Neural cell (in vitro differentiated cells): ENCODE data around the gene UIMC1. TPM values are rescaled to one million over a fixed set of nuclear protein-coding genes. Genes with fewer than 3 reads are reported as not detected.

Source experiments
- H2AFZ ChIP-seq: fragments of 200-600, 300-800 bp; sonication (generic), shearing (Covaris generic); 2 replicates; pipeline ENCODE4 v1.6.0; 2014; ENCODE audit warnings: low read depth, mild to moderate bottlenecking, antibody characterized with exemption, low read length, moderate library complexity
- H3F3A ChIP-seq: fragments of 200-600 bp; shearing (Covaris generic); 2 replicates; pipeline ENCODE4 v1.6.1; 2016; ENCODE audit warnings: mild to moderate bottlenecking, moderate library complexity, mixed read lengths, antibody characterized with exemption, low read length; ENCODE audit not compliant: insufficient read depth, poor library complexity, severe bottlenecking
- H3K27ac ChIP-seq: fragments of 200-600, 300-800 bp; sonication (generic), shearing (Covaris generic); 2 replicates; pipeline ENCODE4 v1.5.1; 2014; ENCODE audit warnings: mild to moderate bottlenecking, low read length, moderate library complexity
- H3K27me3 ChIP-seq: fragments of 300-800, 200-600 bp; sonication (generic), shearing (Covaris generic); 2 replicates; pipeline ENCODE4 v1.6.0; 2014; ENCODE audit warnings: mild to moderate bottlenecking, low read depth, low read length, moderate library complexity; ENCODE audit not compliant: insufficient read depth
- H3K36me3 ChIP-seq: fragments of 300-800, 200-600 bp; sonication (generic), shearing (Covaris generic); 2 replicates; pipeline ENCODE4 v1.5.1; 2014; ENCODE audit warnings: mild to moderate bottlenecking, antibody characterized with exemption, low read length, moderate library complexity; ENCODE audit not compliant: insufficient read depth
- H3K4me2 ChIP-seq: fragments of 300-800, 200-600 bp; sonication (generic), shearing (Covaris generic); 2 replicates; pipeline ENCODE4 v1.6.0; 2014; ENCODE audit warnings: mild to moderate bottlenecking, low read length
- H3K4me3 ChIP-seq: fragments of 300-800, 200-600 bp; sonication (generic), shearing (Covaris generic); 2 replicates; pipeline ENCODE4 v1.5.1; 2014; ENCODE audit warnings: mild to moderate bottlenecking, low read length, moderate library complexity
- H3K79me2 ChIP-seq: fragments of 200-600 bp; shearing (Covaris generic); replicated peaks from 2 replicates; pipeline ENCODE4 v1.6.0; 2014; ENCODE audit warnings: mild to moderate bottlenecking, low read length, moderate library complexity; ENCODE audit not compliant: insufficient read depth
- H3K9ac ChIP-seq: fragments of 300-800, 200-600 bp; sonication (generic), shearing (Covaris generic); 2 replicates; pipeline ENCODE4 v1.6.1; 2016; ENCODE audit warnings: mild to moderate bottlenecking, low read length, mixed read lengths
- H3K9me2 ChIP-seq: fragments of 200-600 bp; shearing (Covaris generic); 2 replicates; pipeline ENCODE4 v1.6.1; 2016; ENCODE audit warnings: mild to moderate bottlenecking, low read length, mixed read lengths; ENCODE audit not compliant: insufficient read depth
- H3K9me3 ChIP-seq: fragments of 200-600, 300-800 bp; sonication (generic), shearing (Covaris generic); 2 replicates; pipeline ENCODE4 v1.6.1; 2016; ENCODE audit warnings: mild to moderate bottlenecking, mixed run types, low read length, moderate library complexity, mixed read lengths
- H4K20me1 ChIP-seq: fragments of 200-600 bp; shearing (Covaris generic); 2 replicates; pipeline ENCODE4 v1.6.1; 2016; ENCODE audit warnings: mild to moderate bottlenecking, mixed run types; ENCODE audit not compliant: insufficient read depth
- EP300 ChIP-seq: fragments of 450-650 bp; conservative IDR thresholded peaks from 2 replicates; pipeline ENCODE4 v1.6.1; 2014; ENCODE audit warnings: antibody characterized with exemption, mild to moderate bottlenecking, moderate library complexity; ENCODE audit not compliant: poor library complexity, severe bottlenecking
- EZH2 ChIP-seq: fragments of 200-600, 300-800 bp; shearing (Covaris generic), sonication (generic); IDR thresholded peaks from 2 replicates; pipeline ENCODE4 v1.6.1; 2014; ENCODE audit warnings: antibody characterized with exemption, low read length, borderline replicate concordance, mild to moderate bottlenecking; ENCODE audit not compliant: insufficient read depth, poor library complexity, severe bottlenecking
- MXI1 ChIP-seq: fragments of 450-650 bp; conservative IDR thresholded peaks from 2 replicates; pipeline ENCODE4 v1.6.1; 2014; ENCODE audit warnings: antibody characterized with exemption, mild to moderate bottlenecking; ENCODE audit not compliant: poor library complexity, severe bottlenecking
- POLR2AphosphoS5 ChIP-seq: IDR thresholded peaks from 2 replicates; pipeline ENCODE4 v1.6.1; 2012
- RAD21 ChIP-seq: fragments of 450-650 bp; conservative IDR thresholded peaks from 2 replicates; pipeline ENCODE4 v1.6.1; 2014; ENCODE audit warnings: antibody characterized with exemption, mild to moderate bottlenecking, moderate library complexity
- SMC3 ChIP-seq: fragments of 450-650 bp; conservative IDR thresholded peaks from 2 replicates; pipeline ENCODE4 v1.6.1; 2014; ENCODE audit warnings: antibody characterized with exemption, mild to moderate bottlenecking, moderate library complexity; ENCODE audit not compliant: poor library complexity
- TAF1 ChIP-seq: IDR thresholded peaks from 2 replicates; pipeline ENCODE4 v1.6.1; 2012; ENCODE audit warnings: low read depth
- polyA plus RNA-seq: library from polyadenylated mRNA; depleted of rRNA; stranded (reverse); fragments of >200 nt; gene quantifications from 2 replicates; pipeline ENCODE4 v1.2.3, GENCODE V29; 2014
- TF ChIP-seq, protein P1 (sequence below): IDR thresholded peaks from 2 replicates; pipeline ENCODE4 v1.6.1; 2012; ENCODE audit warnings: borderline replicate concordance
- TF ChIP-seq, protein P2 (sequence below): fragments of 450-650 bp; IDR thresholded peaks from 2 replicates; pipeline ENCODE4 v1.5.1; 2014; ENCODE audit warnings: antibody characterized with exemption, mild to moderate bottlenecking, moderate library complexity; ENCODE audit not compliant: poor library complexity, severe bottlenecking

The UIMC1 gene
- polyA plus RNA-seq, 1 donor from 2014 or later = 74.0 TPM

DNA sequence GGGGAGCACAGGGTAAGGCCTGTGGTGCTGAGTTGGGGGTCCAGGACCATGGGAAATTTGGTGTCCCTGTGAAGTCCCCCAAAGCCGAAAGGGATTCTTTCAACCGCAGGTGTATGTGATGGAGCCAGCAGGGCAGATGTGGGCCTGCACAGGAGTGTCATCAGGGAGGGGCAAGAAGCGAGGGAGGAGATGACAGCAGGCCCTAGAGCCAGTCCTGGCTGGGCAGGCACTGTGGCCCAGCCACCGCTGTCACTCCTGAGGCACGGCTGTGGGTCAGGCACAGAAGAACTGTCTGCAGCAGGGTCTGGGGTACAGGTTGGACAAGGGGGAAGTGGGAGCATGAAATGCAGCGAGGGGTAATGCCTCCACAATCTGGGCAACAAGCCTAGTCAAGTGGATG is 112.3 kb downstream of the UIMC1 start:
- no peaks in the 10 kb centered on the region for H3K9me3 ChIP-seq

DNA sequence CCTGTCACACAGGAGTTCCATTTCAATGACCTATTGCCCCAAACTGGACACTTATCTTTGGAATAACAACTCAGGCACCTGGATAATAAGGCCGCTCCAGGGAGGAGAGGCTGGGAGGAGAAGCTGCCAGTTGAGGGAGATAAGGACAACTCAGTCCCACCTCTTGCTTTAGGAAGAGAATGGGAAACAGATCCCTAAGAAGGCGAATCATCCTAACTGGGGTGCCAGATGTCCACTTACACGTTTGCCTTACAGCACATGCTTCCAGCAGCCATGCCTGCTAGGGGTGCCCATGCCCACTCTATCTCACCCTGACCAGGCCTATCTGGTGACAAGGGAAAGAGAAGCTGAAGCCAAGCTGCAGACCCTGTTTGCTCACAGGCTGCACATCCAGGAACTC is 113.9 kb downstream of the UIMC1 start:
- H2AFZ ChIP-seq = no peak overlapping the region
- no peak overlapping the region for H3K27ac ChIP-seq
- no peaks in the 10 kb centered on the region for H3K36me3 ChIP-seq
- no peak overlapping the region for H3K9ac ChIP-seq
- H3K4me3 ChIP-seq = no peak overlapping the region
- TF ChIP-seq EZH2 (no peak), POLR2AphosphoS5 (no peak), TAF1 (no peak), MXI1 (no peak), SMC3 (no peak), EP300 (no peak), RAD21 (no peak)
- TF ChIP-seq, protein P1, sequence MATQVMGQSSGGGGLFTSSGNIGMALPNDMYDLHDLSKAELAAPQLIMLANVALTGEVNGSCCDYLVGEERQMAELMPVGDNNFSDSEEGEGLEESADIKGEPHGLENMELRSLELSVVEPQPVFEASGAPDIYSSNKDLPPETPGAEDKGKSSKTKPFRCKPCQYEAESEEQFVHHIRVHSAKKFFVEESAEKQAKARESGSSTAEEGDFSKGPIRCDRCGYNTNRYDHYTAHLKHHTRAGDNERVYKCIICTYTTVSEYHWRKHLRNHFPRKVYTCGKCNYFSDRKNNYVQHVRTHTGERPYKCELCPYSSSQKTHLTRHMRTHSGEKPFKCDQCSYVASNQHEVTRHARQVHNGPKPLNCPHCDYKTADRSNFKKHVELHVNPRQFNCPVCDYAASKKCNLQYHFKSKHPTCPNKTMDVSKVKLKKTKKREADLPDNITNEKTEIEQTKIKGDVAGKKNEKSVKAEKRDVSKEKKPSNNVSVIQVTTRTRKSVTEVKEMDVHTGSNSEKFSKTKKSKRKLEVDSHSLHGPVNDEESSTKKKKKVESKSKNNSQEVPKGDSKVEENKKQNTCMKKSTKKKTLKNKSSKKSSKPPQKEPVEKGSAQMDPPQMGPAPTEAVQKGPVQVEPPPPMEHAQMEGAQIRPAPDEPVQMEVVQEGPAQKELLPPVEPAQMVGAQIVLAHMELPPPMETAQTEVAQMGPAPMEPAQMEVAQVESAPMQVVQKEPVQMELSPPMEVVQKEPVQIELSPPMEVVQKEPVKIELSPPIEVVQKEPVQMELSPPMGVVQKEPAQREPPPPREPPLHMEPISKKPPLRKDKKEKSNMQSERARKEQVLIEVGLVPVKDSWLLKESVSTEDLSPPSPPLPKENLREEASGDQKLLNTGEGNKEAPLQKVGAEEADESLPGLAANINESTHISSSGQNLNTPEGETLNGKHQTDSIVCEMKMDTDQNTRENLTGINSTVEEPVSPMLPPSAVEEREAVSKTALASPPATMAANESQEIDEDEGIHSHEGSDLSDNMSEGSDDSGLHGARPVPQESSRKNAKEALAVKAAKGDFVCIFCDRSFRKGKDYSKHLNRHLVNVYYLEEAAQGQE = no peak
- TF ChIP-seq, protein P2, sequence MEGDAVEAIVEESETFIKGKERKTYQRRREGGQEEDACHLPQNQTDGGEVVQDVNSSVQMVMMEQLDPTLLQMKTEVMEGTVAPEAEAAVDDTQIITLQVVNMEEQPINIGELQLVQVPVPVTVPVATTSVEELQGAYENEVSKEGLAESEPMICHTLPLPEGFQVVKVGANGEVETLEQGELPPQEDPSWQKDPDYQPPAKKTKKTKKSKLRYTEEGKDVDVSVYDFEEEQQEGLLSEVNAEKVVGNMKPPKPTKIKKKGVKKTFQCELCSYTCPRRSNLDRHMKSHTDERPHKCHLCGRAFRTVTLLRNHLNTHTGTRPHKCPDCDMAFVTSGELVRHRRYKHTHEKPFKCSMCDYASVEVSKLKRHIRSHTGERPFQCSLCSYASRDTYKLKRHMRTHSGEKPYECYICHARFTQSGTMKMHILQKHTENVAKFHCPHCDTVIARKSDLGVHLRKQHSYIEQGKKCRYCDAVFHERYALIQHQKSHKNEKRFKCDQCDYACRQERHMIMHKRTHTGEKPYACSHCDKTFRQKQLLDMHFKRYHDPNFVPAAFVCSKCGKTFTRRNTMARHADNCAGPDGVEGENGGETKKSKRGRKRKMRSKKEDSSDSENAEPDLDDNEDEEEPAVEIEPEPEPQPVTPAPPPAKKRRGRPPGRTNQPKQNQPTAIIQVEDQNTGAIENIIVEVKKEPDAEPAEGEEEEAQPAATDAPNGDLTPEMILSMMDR = no peak
- no peaks in the 10 kb centered on the region for H3K9me2 ChIP-seq
- H3K79me2 ChIP-seq = no peaks in the 10 kb centered on the region
- no peaks in the 10 kb centered on the region for H3K9me3 ChIP-seq
- no peak overlapping the region for H3K4me2 ChIP-seq
- H3K27me3 ChIP-seq = no peaks in the 10 kb centered on the region
- H3F3A ChIP-seq = no peaks in the 10 kb centered on the region
- no peaks in the 10 kb centered on the region for H4K20me1 ChIP-seq

More for the DNA sequence above, 112.3 kb downstream of the UIMC1 start:
- H3F3A ChIP-seq = no peaks in the 10 kb centered on the region
- H3K9ac ChIP-seq = no peak overlapping the region
- no peak overlapping the region for H3K27ac ChIP-seq
- no peak overlapping the region for H2AFZ ChIP-seq
- no peaks in the 10 kb centered on the region for H3K9me2 ChIP-seq
- H3K4me2 ChIP-seq = no peak overlapping the region
- no peaks in the 10 kb centered on the region for H3K27me3 ChIP-seq
- no peaks in the 10 kb centered on the region for H4K20me1 ChIP-seq
- H3K4me3 ChIP-seq = no peak overlapping the region
- no peaks in the 10 kb centered on the region for H3K79me2 ChIP-seq
- H3K36me3 ChIP-seq = no peaks in the 10 kb centered on the region
- no peak for TF ChIP-seq RAD21
- no peak for TF ChIP-seq EZH2
- TF ChIP-seq EP300 = no peak
- no peak for TF ChIP-seq TAF1
- TF ChIP-seq, protein P1 = no peak
- TF ChIP-seq, protein P2 = no peak
- no peak for TF ChIP-seq MXI1
- TF ChIP-seq SMC3 = no peak
- no peak for TF ChIP-seq POLR2AphosphoS5
